Measurements from ENCODE around the gene C19orf47.

GRCh38 chr19:40326201-40326600 lies 22.0 kb downstream of the C19orf47 start:
- TF ChIP-seq CTCF (IDR thresholded peaks at IDR 0.05): no peak
- no peak for TF ChIP-seq POLR2A (IDR thresholded peaks at IDR 0.05)
- TF ChIP-seq EP300 (IDR thresholded peaks at IDR 0.05): no peak
